HL-60 (cell line): ENCODE results near the gene SGCG.
A peak's percentile ranks its signal among the peaks of the same experiment; 100 is the strongest.

Experiments used
- DNase-seq, 2 experiments: peaks; one replicate each; pipeline ENCODE4 v3.0.0-alpha.2; 2010 to 2020; ENCODE audit warnings: low read depth in 1 of 2, low spot score in 1 of 2
- H3K27ac ChIP-seq: fragments of 250-450 bp; sonication (Bioruptor Pico); replicated peaks from 2 replicates; pipeline ENCODE4 v1.5.1; 2020; ENCODE audit warnings: mild to moderate bottlenecking, moderate library complexity
- H3K27me3 ChIP-seq: fragments of 250-450 bp; sonication (Bioruptor Pico); 2 replicates; pipeline ENCODE4 v1.5.1; 2021; ENCODE audit warnings: mild to moderate bottlenecking, moderate library complexity; ENCODE audit not compliant: insufficient read depth, poor library complexity, severe bottlenecking
- H3K4me3 ChIP-seq: replicated peaks from 2 replicates; pipeline ENCODE4 v1.5.1; 2011; ENCODE audit warnings: mild to moderate bottlenecking, control low read depth, low read length; ENCODE audit not compliant: insufficient read depth
- GABPA ChIP-seq: IDR thresholded peaks from 2 replicates; pipeline ENCODE4 v1.6.1; 2012; ENCODE audit warnings: low read depth
- POLR2AphosphoS5 ChIP-seq: IDR thresholded peaks from 2 replicates; pipeline ENCODE4 v1.6.1; 2012; ENCODE audit warnings: low read depth
- SPI1 ChIP-seq: IDR thresholded peaks from 2 replicates; pipeline ENCODE4 v1.6.1; 2012; ENCODE audit warnings: low read depth, mild to moderate bottlenecking, borderline replicate concordance
- TF ChIP-seq, protein P1 (sequence below): IDR thresholded peaks from one replicate; pipeline ENCODE4 v1.5.1; 2011; ENCODE audit warnings: low read length, control low read depth, inconsistent platforms; ENCODE audit not compliant: insufficient read depth
- TF ChIP-seq, protein P2 (sequence below): IDR thresholded peaks from 2 replicates; pipeline ENCODE4 v1.6.1; 2012; ENCODE audit warnings: low read depth; ENCODE audit not compliant: insufficient replicate concordance

The SGCG gene

DNA sequence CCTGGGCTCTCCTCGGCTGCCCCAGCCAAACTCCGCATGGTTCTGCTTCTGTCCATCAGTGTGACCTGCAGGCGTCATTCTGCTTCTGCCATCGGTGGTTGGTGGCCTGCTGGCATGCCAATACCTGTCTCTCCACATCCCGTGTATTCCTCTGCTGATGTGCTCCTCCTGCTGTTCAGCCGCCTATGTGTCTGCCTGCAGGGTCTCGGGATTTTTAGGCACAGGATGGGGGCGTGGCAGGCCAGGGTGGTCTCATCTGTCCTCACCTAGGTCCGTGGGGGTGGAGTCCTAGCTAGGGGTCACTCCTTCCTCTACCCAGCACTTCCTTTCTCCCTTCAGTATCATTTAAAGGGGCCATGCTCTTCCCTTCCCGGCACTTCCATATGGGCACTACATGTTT lies 33.0 kb upstream of the SGCG start:
- TF ChIP-seq, protein P1, sequence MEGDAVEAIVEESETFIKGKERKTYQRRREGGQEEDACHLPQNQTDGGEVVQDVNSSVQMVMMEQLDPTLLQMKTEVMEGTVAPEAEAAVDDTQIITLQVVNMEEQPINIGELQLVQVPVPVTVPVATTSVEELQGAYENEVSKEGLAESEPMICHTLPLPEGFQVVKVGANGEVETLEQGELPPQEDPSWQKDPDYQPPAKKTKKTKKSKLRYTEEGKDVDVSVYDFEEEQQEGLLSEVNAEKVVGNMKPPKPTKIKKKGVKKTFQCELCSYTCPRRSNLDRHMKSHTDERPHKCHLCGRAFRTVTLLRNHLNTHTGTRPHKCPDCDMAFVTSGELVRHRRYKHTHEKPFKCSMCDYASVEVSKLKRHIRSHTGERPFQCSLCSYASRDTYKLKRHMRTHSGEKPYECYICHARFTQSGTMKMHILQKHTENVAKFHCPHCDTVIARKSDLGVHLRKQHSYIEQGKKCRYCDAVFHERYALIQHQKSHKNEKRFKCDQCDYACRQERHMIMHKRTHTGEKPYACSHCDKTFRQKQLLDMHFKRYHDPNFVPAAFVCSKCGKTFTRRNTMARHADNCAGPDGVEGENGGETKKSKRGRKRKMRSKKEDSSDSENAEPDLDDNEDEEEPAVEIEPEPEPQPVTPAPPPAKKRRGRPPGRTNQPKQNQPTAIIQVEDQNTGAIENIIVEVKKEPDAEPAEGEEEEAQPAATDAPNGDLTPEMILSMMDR, result no peak
- TF ChIP-seq, protein P2, sequence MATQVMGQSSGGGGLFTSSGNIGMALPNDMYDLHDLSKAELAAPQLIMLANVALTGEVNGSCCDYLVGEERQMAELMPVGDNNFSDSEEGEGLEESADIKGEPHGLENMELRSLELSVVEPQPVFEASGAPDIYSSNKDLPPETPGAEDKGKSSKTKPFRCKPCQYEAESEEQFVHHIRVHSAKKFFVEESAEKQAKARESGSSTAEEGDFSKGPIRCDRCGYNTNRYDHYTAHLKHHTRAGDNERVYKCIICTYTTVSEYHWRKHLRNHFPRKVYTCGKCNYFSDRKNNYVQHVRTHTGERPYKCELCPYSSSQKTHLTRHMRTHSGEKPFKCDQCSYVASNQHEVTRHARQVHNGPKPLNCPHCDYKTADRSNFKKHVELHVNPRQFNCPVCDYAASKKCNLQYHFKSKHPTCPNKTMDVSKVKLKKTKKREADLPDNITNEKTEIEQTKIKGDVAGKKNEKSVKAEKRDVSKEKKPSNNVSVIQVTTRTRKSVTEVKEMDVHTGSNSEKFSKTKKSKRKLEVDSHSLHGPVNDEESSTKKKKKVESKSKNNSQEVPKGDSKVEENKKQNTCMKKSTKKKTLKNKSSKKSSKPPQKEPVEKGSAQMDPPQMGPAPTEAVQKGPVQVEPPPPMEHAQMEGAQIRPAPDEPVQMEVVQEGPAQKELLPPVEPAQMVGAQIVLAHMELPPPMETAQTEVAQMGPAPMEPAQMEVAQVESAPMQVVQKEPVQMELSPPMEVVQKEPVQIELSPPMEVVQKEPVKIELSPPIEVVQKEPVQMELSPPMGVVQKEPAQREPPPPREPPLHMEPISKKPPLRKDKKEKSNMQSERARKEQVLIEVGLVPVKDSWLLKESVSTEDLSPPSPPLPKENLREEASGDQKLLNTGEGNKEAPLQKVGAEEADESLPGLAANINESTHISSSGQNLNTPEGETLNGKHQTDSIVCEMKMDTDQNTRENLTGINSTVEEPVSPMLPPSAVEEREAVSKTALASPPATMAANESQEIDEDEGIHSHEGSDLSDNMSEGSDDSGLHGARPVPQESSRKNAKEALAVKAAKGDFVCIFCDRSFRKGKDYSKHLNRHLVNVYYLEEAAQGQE, result no peak
- no peak for TF ChIP-seq GABPA
- Histone ChIP-seq H3K27me3 (no peaks in the 10 kb centered on the region), H3K27ac (no peak overlapping the region), H3K4me3 (no peak overlapping the region)
- no peak for DNase-seq

GRCh38 chr13:23157781-23158180 lies 23.0 kb upstream of the SGCG start:
- H3K27ac ChIP-seq, result no peak overlapping the region
- TF ChIP-seq, protein P1, result no peak
- TF ChIP-seq, protein P2, result no peak
- TF ChIP-seq SPI1 (no peak), GABPA (no peak), POLR2AphosphoS5 (no peak)
- H3K27me3 ChIP-seq, result peaks cover 25% of the 10 kb centered on the region
- no peak overlapping the region for H3K4me3 ChIP-seq
- no peak for DNase-seq

DNA sequence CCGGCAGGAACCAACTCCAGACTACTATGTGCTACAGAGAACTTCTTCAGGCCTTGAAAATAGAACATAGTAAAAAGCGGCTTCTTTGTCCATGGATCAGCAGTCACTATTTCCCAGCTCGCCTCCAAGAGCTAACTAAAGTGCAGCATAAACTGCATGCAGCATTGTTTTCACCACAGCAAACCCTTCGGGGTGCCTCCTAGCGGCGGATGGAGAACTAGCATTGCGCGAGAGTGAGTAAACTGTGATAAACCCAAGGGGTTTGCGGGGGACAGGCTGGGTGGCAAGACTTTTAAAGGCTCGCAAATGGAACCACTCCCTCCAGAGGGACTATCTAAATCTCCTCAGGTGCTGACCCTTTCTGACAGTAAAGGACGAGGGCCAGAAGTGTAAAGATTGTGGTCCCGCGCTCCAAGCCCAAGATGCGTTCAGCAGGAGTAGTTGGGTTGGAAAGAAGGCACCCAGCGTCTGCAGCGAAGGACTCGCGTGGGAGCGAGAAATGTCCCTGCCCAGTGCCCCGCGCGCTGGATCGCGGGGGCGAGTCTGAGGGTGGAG lies 21.5 kb upstream of the SGCG start:
- peak overlapping the region; percentile 42 for H3K4me3 ChIP-seq
- H3K27ac ChIP-seq, result no peak overlapping the region
- TF ChIP-seq, protein P2, result no peak
- TF ChIP-seq, protein P1, result peak; percentile 83
- TF ChIP-seq SPI1, result no peak
- TF ChIP-seq GABPA, result no peak
- peak in 1 of 2 experiments; percentile 40 for DNase-seq
- peaks cover 25% of the 10 kb centered on the region for H3K27me3 ChIP-seq
